Activated naive CD8-positive, alpha-beta T cell treated with anti-CD3 and anti-CD28 coated beads, Interleukin-2, amount 10 ng/mL, durations not matched to agents 7 days and 5 days (primary cell): ENCODE measurements around the gene RCOR3. TPM values are rescaled to one million over a fixed set of nuclear protein-coding genes. Genes with fewer than 3 reads are reported as not detected.

Source experiments
- ATAC-seq: fragments of 150-1000 bp; cut with Tn5 transposase; one replicate; pipeline ENCODE4 v1.10.0; 2021; ENCODE audit warnings: low read depth, moderate library complexity
- POLR2A ChIA-PET: fragments of 350-600 bp; sonication (Branson Sonifier 250); formaldehyde crosslinking; loops from one replicate; lab custom pipeline; 2021; ENCODE audit warnings: antibody characterized with exemption; lab: Charles Lee
- DNase-seq: peaks from one replicate; pipeline ENCODE4 v3.0.0; 2021
- H3K27ac Mint-ChIP-seq: one replicate; pipeline ENCODE4 v1.8.0; 2022; ENCODE audit warnings: mild to moderate bottlenecking, mixed read lengths
- H3K27me3 Mint-ChIP-seq: one replicate; pipeline ENCODE4 v1.8.0; 2022; ENCODE audit warnings: mild to moderate bottlenecking, moderate library complexity, mixed read lengths
- H3K36me3 Mint-ChIP-seq: one replicate; pipeline ENCODE4 v1.8.0; 2021; ENCODE audit warnings: mild to moderate bottlenecking, mixed read lengths
- H3K4me1 Mint-ChIP-seq: one replicate; pipeline ENCODE4 v1.8.0; 2021; ENCODE audit warnings: mixed read lengths
- H3K4me3 Mint-ChIP-seq: one replicate; pipeline ENCODE4 v1.8.0; 2022; ENCODE audit warnings: mild to moderate bottlenecking, moderate library complexity, mixed read lengths
- H3K9me3 Mint-ChIP-seq: one replicate; pipeline ENCODE4 v1.8.0; 2021; ENCODE audit warnings: mixed read lengths
- total RNA-seq, 2 experiments: library from RNA; stranded (reverse); gene quantifications; one replicate each; pipeline ENCODE4 v1.2.3, GENCODE V29; 2021

The RCOR3 gene
- total RNA-seq, 2 experiments from 2014 or later = 54.8 to 61.1 TPM

GRCh38 chr1:211331011-211331709 is 72.0 kb downstream of the RCOR3 start:
- DNase-seq (no peak), ATAC-seq (no peak)
- H3K4me3 Mint-ChIP-seq = peak overlapping the region; percentile 92
- peak overlapping the region; percentile 94 for H3K27ac Mint-ChIP-seq
- H3K9me3 Mint-ChIP-seq = no peaks in the 10 kb centered on the region
- POLR2A ChIA-PET = no interaction called here
- peaks cover 25% of the 10 kb centered on the region for H3K36me3 Mint-ChIP-seq
- peaks cover 72% of the 10 kb centered on the region for H3K4me1 Mint-ChIP-seq
- H3K27me3 Mint-ChIP-seq = no peaks in the 10 kb centered on the region

GRCh38 chr1:211332036-211332616 is 73.0 kb downstream of the RCOR3 start:
- Mint-ChIP-seq H3K36me3 (peaks cover 28% of the 10 kb centered on the region), H3K4me1 (peaks cover 78% of the 10 kb centered on the region), H3K27me3 (no peaks in the 10 kb centered on the region), H3K4me3 (no peak overlapping the region), H3K9me3 (no peaks in the 10 kb centered on the region), H3K27ac (peak overlapping the region; percentile 25)
- POLR2A ChIA-PET = no interaction called here
- ATAC-seq = no peak
- no peak for DNase-seq

GRCh38 chr1:211332830-211333229 is 73.7 kb downstream of the RCOR3 start:
- Mint-ChIP-seq H3K27me3 (no peaks in the 10 kb centered on the region), H3K4me3 (no peak overlapping the region)

GRCh38 chr1:211333906-211334305 is 74.7 kb downstream of the RCOR3 start:
- peaks cover 33% of the 10 kb centered on the region for H3K36me3 Mint-ChIP-seq
- H3K27ac Mint-ChIP-seq = peak overlapping the region; percentile 65

More at GRCh38 chr1:211332830-211333229, 73.7 kb downstream of the RCOR3 start:
- POLR2A ChIA-PET = interaction anchor here (0.9 kb wide), 1 partner anchor 50 kb away, joined by 3 read pairs; no protein-coding TSS in a partner anchor
- H3K27ac Mint-ChIP-seq = peak overlapping the region; percentile 5
- no peaks in the 10 kb centered on the region for H3K9me3 Mint-ChIP-seq
- ATAC-seq (no peak), DNase-seq (no peak)
- peaks cover 35% of the 10 kb centered on the region for H3K36me3 Mint-ChIP-seq
- peaks cover 82% of the 10 kb centered on the region for H3K4me1 Mint-ChIP-seq

GRCh38 chr1:211334986-211335385 is 75.8 kb downstream of the RCOR3 start:
- DNase-seq (no peak), ATAC-seq (no peak)
- Mint-ChIP-seq H3K4me3 (peak overlapping the region; percentile 77), H3K9me3 (no peaks in the 10 kb centered on the region), H3K36me3 (peaks cover 34% of the 10 kb centered on the region), H3K27me3 (no peaks in the 10 kb centered on the region), H3K27ac (peak overlapping the region; percentile 91), H3K4me1 (peaks cover 75% of the 10 kb centered on the region)
- POLR2A ChIA-PET = interaction anchor here (1.6 to 3.3 kb wide), 3 partner anchors 7 to 76 kb away, joined by 3 to 18 read pairs (median 14); partner anchors contain the start of gene RCOR3

More at GRCh38 chr1:211333906-211334305, 74.7 kb downstream of the RCOR3 start:
- no peak for ATAC-seq
- no peak overlapping the region for H3K4me3 Mint-ChIP-seq
- POLR2A ChIA-PET = no interaction called here
- peaks cover 77% of the 10 kb centered on the region for H3K4me1 Mint-ChIP-seq
- no peak for DNase-seq
- no peaks in the 10 kb centered on the region for H3K9me3 Mint-ChIP-seq
- H3K27me3 Mint-ChIP-seq = no peaks in the 10 kb centered on the region

GRCh38 chr1:211335522-211336157 is 76.5 kb downstream of the RCOR3 start:
- Mint-ChIP-seq H3K27me3 (no peaks in the 10 kb centered on the region), H3K9me3 (no peaks in the 10 kb centered on the region), H3K4me3 (peak overlapping the region; percentile 77), H3K4me1 (peaks cover 70% of the 10 kb centered on the region), H3K27ac (peak overlapping the region; percentile 91), H3K36me3 (peaks cover 28% of the 10 kb centered on the region)
- POLR2A ChIA-PET = interaction anchor here (0.7 to 3.3 kb wide), 5 partner anchors 8 to 77 kb away, joined by 3 to 18 read pairs (median 5); partner anchors contain the start of gene RCOR3
- ATAC-seq (peak; percentile 83), DNase-seq (peak; percentile 59)

- peaks cover 29% of the 10 kb centered on the region for H3K36me3 Mint-ChIP-seq
- ATAC-seq = peak; percentile 3
These were observed 77.0 kb downstream of the RCOR3 start for GRCh38 chr1:211336161-211336560.

GRCh38 chr1:211336775-211337174 is 77.6 kb downstream of the RCOR3 start:
- Mint-ChIP-seq H3K27me3 (no peaks in the 10 kb centered on the region), H3K9me3 (no peaks in the 10 kb centered on the region), H3K4me1 (peaks cover 69% of the 10 kb centered on the region), H3K36me3 (peaks cover 31% of the 10 kb centered on the region), H3K27ac (peak overlapping the region; percentile 91), H3K4me3 (peak overlapping the region; percentile 77)
- POLR2A ChIA-PET = interaction anchor here (1.6 to 3.3 kb wide), 3 partner anchors 9 to 78 kb away, joined by 3 to 18 read pairs (median 14); partner anchors contain the start of gene RCOR3
- ATAC-seq (no peak), DNase-seq (no peak)

More at GRCh38 chr1:211336161-211336560, 77.0 kb downstream of the RCOR3 start:
- Mint-ChIP-seq H3K4me3 (peak overlapping the region; percentile 77), H3K27ac (peak overlapping the region; percentile 91), H3K4me1 (peaks cover 68% of the 10 kb centered on the region), H3K27me3 (no peaks in the 10 kb centered on the region), H3K9me3 (no peaks in the 10 kb centered on the region)
- DNase-seq = no peak
- POLR2A ChIA-PET = interaction anchor here (0.7 to 3.3 kb wide), 5 partner anchors 9 to 77 kb away, joined by 3 to 18 read pairs (median 5); partner anchors contain the start of gene RCOR3

GRCh38 chr1:211337430-211338223 is 78.5 kb downstream of the RCOR3 start:
- H3K27me3 Mint-ChIP-seq = no peaks in the 10 kb centered on the region
- H3K27ac Mint-ChIP-seq = peak overlapping the region; percentile 91
- ATAC-seq (no peak), DNase-seq (no peak)
- H3K9me3 Mint-ChIP-seq = no peaks in the 10 kb centered on the region
- no peak overlapping the region for H3K4me3 Mint-ChIP-seq
- POLR2A ChIA-PET = interaction anchor here (1.9 to 3.3 kb wide), 2 partner anchors 10 to 12 kb away, joined by 5 to 14 read pairs; no protein-coding TSS in a partner anchor
- H3K4me1 Mint-ChIP-seq = peaks cover 67% of the 10 kb centered on the region
- peaks cover 33% of the 10 kb centered on the region for H3K36me3 Mint-ChIP-seq

GRCh38 chr1:211338224-211338620 is 79.1 kb downstream of the RCOR3 start:
- Mint-ChIP-seq H3K27ac (no peak overlapping the region), H3K4me1 (peaks cover 68% of the 10 kb centered on the region), H3K9me3 (no peaks in the 10 kb centered on the region), H3K27me3 (no peaks in the 10 kb centered on the region), H3K4me3 (no peak overlapping the region), H3K36me3 (peaks cover 38% of the 10 kb centered on the region)
- DNase-seq (no peak), ATAC-seq (no peak)
- POLR2A ChIA-PET = interaction anchor here (1.9 kb wide), 1 partner anchor 11 kb away, joined by 5 read pairs; no protein-coding TSS in a partner anchor

- ATAC-seq (peak; percentile 23), DNase-seq (no peak)
- Mint-ChIP-seq H3K27ac (peak overlapping the region; percentile 82), H3K27me3 (no peaks in the 10 kb centered on the region), H3K4me3 (peak overlapping the region; percentile 8), H3K36me3 (peaks cover 40% of the 10 kb centered on the region), H3K4me1 (peaks cover 69% of the 10 kb centered on the region), H3K9me3 (no peaks in the 10 kb centered on the region)
- POLR2A ChIA-PET = no interaction called here
These were observed 80.5 kb downstream of the RCOR3 start for GRCh38 chr1:211339631-211340041.
